ENCODE results near the gene NDUFV1.
"Not testable (repeated sequence)": the region's sequence is repeated elsewhere in the genome, so short reads cannot be mapped to it uniquely, and the experiment has no call there.

Gene NDUFV1

GRCh38 chr11:67593565-67593905, 13.2 kb upstream of the NDUFV1 start:
- Histone ChIP-seq H2BK15ac (ENCODE audit: low read length) (no peak overlapping the region), H4K8ac (ENCODE audit: low read depth, low read length) (no peak overlapping the region), H2AFZ (ENCODE audit: low read length) (no peak overlapping the region), H3K79me1 (ENCODE audit: low read depth, low read length) (no peaks in the 10 kb centered on the region), H4K91ac (ENCODE audit: low read depth, low read length, poor library complexity) (no peak overlapping the region), H2BK120ac (ENCODE audit: low read depth, low read length) (no peak overlapping the region), H3K14ac (ENCODE audit: low read length) (no peak overlapping the region), H3K9ac (ENCODE audit: low read depth, low read length, poor library complexity) (no peak overlapping the region), H3K4me1 (ENCODE audit: control insufficient read depth in 2 of 2, insufficient read depth in 1 of 2, low read depth in 1 of 2, low read length in 2 of 2) (no peaks in the 10 kb centered on the region), H3K36me3 (replicated peaks in 1 of 2; ENCODE audit: control insufficient read depth in 2 of 2, insufficient read depth in 2 of 2, low read length in 2 of 2) (peaks cover 2 to 4% of the 10 kb centered on the region in 2 donors), H3K27me3 (ENCODE audit: control insufficient read depth in 3 of 3, insufficient read depth in 3 of 3, low read depth in 1 of 3, low read length in 3 of 3) (no peaks in the 10 kb centered on the region), H3K27ac (replicated peaks; ENCODE audit: low read length) (no peak overlapping the region), H3K9me3 (replicated peaks in 1 of 2; ENCODE audit: control insufficient read depth in 2 of 2, insufficient read depth in 1 of 2, low read depth in 1 of 2, low read length in 2 of 2) (peaks cover 0 to 3% of the 10 kb centered on the region in 2 donors), H2AK5ac (ENCODE audit: low read depth, low read length) (no peak overlapping the region), H3K4ac (ENCODE audit: low read length) (no peak overlapping the region), H3K18ac (ENCODE audit: low read length) (no peak overlapping the region), H3K4me2 (ENCODE audit: insufficient read depth, low read length, poor library complexity, severe bottlenecking) (no peak overlapping the region), H3K4me3 (ENCODE audit: low read length in 2 of 2) (no peak overlapping the region), H3K23ac (ENCODE audit: low read depth, low read length, poor library complexity) (no peak overlapping the region), H2BK5ac (ENCODE audit: low read length) (no peak overlapping the region), H2BK12ac (ENCODE audit: low read length) (no peak overlapping the region)
- no peak for DNase-seq (ENCODE audit: low spot score)
- no CpG with 5 or more reads among the region's 3 CpGs for WGBS, 2 donors (ENCODE audit: extremely low coverage in 2 of 2, insufficient read length in 2 of 2, insufficient replicate concordance in 1 of 2)

- H3K36me3 ChIP-seq (replicated peaks in 1 of 2; ENCODE audit: control insufficient read depth in 2 of 2, insufficient read depth in 2 of 2, low read length in 2 of 2): no peaks in the 10 kb centered on the region
- no peak overlapping the region for H3K9ac ChIP-seq (ENCODE audit: low read depth, low read length, poor library complexity)
- H2BK15ac ChIP-seq (ENCODE audit: low read length): no peak overlapping the region
- no peak overlapping the region for H3K27ac ChIP-seq (replicated peaks; ENCODE audit: low read length)
- no peak overlapping the region for H4K8ac ChIP-seq (ENCODE audit: low read depth, low read length)
- no peak for DNase-seq (ENCODE audit: low spot score)
- H3K18ac ChIP-seq (ENCODE audit: low read length): no peak overlapping the region
- no peak overlapping the region for H3K4me3 ChIP-seq (ENCODE audit: low read length in 2 of 2)
- H3K4me1 ChIP-seq (ENCODE audit: control insufficient read depth in 2 of 2, insufficient read depth in 1 of 2, low read depth in 1 of 2, low read length in 2 of 2): no peaks in the 10 kb centered on the region
- H2BK120ac ChIP-seq (ENCODE audit: low read depth, low read length): no peak overlapping the region
- H3K4me2 ChIP-seq (ENCODE audit: insufficient read depth, low read length, poor library complexity, severe bottlenecking): no peak overlapping the region
- H3K27me3 ChIP-seq (ENCODE audit: control insufficient read depth in 3 of 3, insufficient read depth in 3 of 3, low read depth in 1 of 3, low read length in 3 of 3): no peaks in the 10 kb centered on the region
- H3K23ac ChIP-seq (ENCODE audit: low read depth, low read length, poor library complexity): no peak overlapping the region
- H2BK5ac ChIP-seq (ENCODE audit: low read length): no peak overlapping the region
- H4K91ac ChIP-seq (ENCODE audit: low read depth, low read length, poor library complexity): no peak overlapping the region
- no peak overlapping the region for H2AK5ac ChIP-seq (ENCODE audit: low read depth, low read length)
- H2BK12ac ChIP-seq (ENCODE audit: low read length): no peak overlapping the region
- H3K9me3 ChIP-seq (replicated peaks in 1 of 2; ENCODE audit: control insufficient read depth in 2 of 2, insufficient read depth in 1 of 2, low read depth in 1 of 2, low read length in 2 of 2): peaks cover 0 to 3% of the 10 kb centered on the region in 2 donors
- no peak overlapping the region for H2AFZ ChIP-seq (ENCODE audit: low read length)
- WGBS, 2 donors (ENCODE audit: extremely low coverage in 2 of 2, insufficient read length in 2 of 2, insufficient replicate concordance in 1 of 2): no CpG with 5 or more reads among the region's 3 CpGs
- no peaks in the 10 kb centered on the region for H3K79me1 ChIP-seq (ENCODE audit: low read depth, low read length)
- H3K14ac ChIP-seq (ENCODE audit: low read length): no peak overlapping the region
- H3K4ac ChIP-seq (ENCODE audit: low read length): no peak overlapping the region
Measured at GRCh38 chr11:67594480-67594879, 12.3 kb upstream of the NDUFV1 start.

- Histone ChIP-seq H3K23ac (ENCODE audit: low read depth, low read length, poor library complexity) (no peak overlapping the region), H3K27ac (replicated peaks; ENCODE audit: low read length) (no peak overlapping the region), H3K79me1 (ENCODE audit: low read depth, low read length) (no peaks in the 10 kb centered on the region), H4K8ac (ENCODE audit: low read depth, low read length) (no peak overlapping the region), H3K14ac (ENCODE audit: low read length) (no peak overlapping the region), H3K18ac (ENCODE audit: low read length) (no peak overlapping the region), H3K36me3 (replicated peaks in 1 of 2; ENCODE audit: control insufficient read depth in 2 of 2, insufficient read depth in 2 of 2, low read length in 2 of 2) (no peaks in the 10 kb centered on the region), H3K9ac (ENCODE audit: low read depth, low read length, poor library complexity) (no peak overlapping the region), H4K91ac (ENCODE audit: low read depth, low read length, poor library complexity) (no peak overlapping the region), H2BK12ac (ENCODE audit: low read length) (no peak overlapping the region), H3K27me3 (ENCODE audit: control insufficient read depth in 3 of 3, insufficient read depth in 3 of 3, low read depth in 1 of 3, low read length in 3 of 3) (peaks cover 0 to 3% (median 0%) of the 10 kb centered on the region in 3 experiments), H3K9me3 (replicated peaks in 1 of 2; ENCODE audit: control insufficient read depth in 2 of 2, insufficient read depth in 1 of 2, low read depth in 1 of 2, low read length in 2 of 2) (peaks cover 0 to 3% of the 10 kb centered on the region in 2 donors), H2AK5ac (ENCODE audit: low read depth, low read length) (no peak overlapping the region), H3K4me3 (ENCODE audit: low read length in 2 of 2) (no peak overlapping the region), H2BK120ac (ENCODE audit: low read depth, low read length) (no peak overlapping the region), H3K4me1 (ENCODE audit: control insufficient read depth in 2 of 2, insufficient read depth in 1 of 2, low read depth in 1 of 2, low read length in 2 of 2) (no peaks in the 10 kb centered on the region), H2AFZ (ENCODE audit: low read length) (no peak overlapping the region), H3K4me2 (ENCODE audit: insufficient read depth, low read length, poor library complexity, severe bottlenecking) (no peak overlapping the region), H2BK15ac (ENCODE audit: low read length) (no peak overlapping the region), H3K4ac (ENCODE audit: low read length) (no peak overlapping the region), H2BK5ac (ENCODE audit: low read length) (no peak overlapping the region)
- DNase-seq (ENCODE audit: low spot score): no peak
- no CpG with 5 or more reads among the region's 1 CpG for WGBS, 2 donors (ENCODE audit: extremely low coverage in 2 of 2, insufficient read length in 2 of 2, insufficient replicate concordance in 1 of 2)
Measured at GRCh38 chr11:67596753-67597300, 9.9 kb upstream of the NDUFV1 start.

- not testable (repeated sequence) for DNase-seq (ENCODE audit: low spot score); H2BK12ac ChIP-seq (ENCODE audit: low read length); H3K18ac ChIP-seq (ENCODE audit: low read length); H3K9me3 ChIP-seq (replicated peaks in 1 of 2; ENCODE audit: control insufficient read depth in 2 of 2, insufficient read depth in 1 of 2, low read depth in 1 of 2, low read length in 2 of 2); H3K27ac ChIP-seq (replicated peaks; ENCODE audit: low read length); H2AK5ac ChIP-seq (ENCODE audit: low read depth, low read length); H4K8ac ChIP-seq (ENCODE audit: low read depth, low read length); H3K79me1 ChIP-seq (ENCODE audit: low read depth, low read length); H2AFZ ChIP-seq (ENCODE audit: low read length); H2BK15ac ChIP-seq (ENCODE audit: low read length); H3K4me1 ChIP-seq (ENCODE audit: control insufficient read depth in 2 of 2, insufficient read depth in 1 of 2, low read depth in 1 of 2, low read length in 2 of 2); H2BK120ac ChIP-seq (ENCODE audit: low read depth, low read length); H3K4me3 ChIP-seq (ENCODE audit: low read length in 2 of 2); H3K4ac ChIP-seq (ENCODE audit: low read length); H3K9ac ChIP-seq (ENCODE audit: low read depth, low read length, poor library complexity); H3K14ac ChIP-seq (ENCODE audit: low read length); H2BK5ac ChIP-seq (ENCODE audit: low read length); H4K91ac ChIP-seq (ENCODE audit: low read depth, low read length, poor library complexity); H3K23ac ChIP-seq (ENCODE audit: low read depth, low read length, poor library complexity); H3K27me3 ChIP-seq (ENCODE audit: control insufficient read depth in 3 of 3, insufficient read depth in 3 of 3, low read depth in 1 of 3, low read length in 3 of 3); H3K36me3 ChIP-seq (replicated peaks in 1 of 2; ENCODE audit: control insufficient read depth in 2 of 2, insufficient read depth in 2 of 2, low read length in 2 of 2); H3K4me2 ChIP-seq (ENCODE audit: insufficient read depth, low read length, poor library complexity, severe bottlenecking)
- no CpG with 5 or more reads among the region's 3 CpGs for WGBS, 2 donors (ENCODE audit: extremely low coverage in 2 of 2, insufficient read length in 2 of 2, insufficient replicate concordance in 1 of 2)
Measured at GRCh38 chr11:67597458-67597857, 9.3 kb upstream of the NDUFV1 start.
